ENCODE measurements around the gene TECR. TPM values are rescaled to one million over a fixed set of nuclear protein-coding genes. Genes with fewer than 3 reads are reported as not detected.

The TECR gene
- total RNA-seq, 1 donor from 2014 or later, result 83.0 TPM

DNA sequence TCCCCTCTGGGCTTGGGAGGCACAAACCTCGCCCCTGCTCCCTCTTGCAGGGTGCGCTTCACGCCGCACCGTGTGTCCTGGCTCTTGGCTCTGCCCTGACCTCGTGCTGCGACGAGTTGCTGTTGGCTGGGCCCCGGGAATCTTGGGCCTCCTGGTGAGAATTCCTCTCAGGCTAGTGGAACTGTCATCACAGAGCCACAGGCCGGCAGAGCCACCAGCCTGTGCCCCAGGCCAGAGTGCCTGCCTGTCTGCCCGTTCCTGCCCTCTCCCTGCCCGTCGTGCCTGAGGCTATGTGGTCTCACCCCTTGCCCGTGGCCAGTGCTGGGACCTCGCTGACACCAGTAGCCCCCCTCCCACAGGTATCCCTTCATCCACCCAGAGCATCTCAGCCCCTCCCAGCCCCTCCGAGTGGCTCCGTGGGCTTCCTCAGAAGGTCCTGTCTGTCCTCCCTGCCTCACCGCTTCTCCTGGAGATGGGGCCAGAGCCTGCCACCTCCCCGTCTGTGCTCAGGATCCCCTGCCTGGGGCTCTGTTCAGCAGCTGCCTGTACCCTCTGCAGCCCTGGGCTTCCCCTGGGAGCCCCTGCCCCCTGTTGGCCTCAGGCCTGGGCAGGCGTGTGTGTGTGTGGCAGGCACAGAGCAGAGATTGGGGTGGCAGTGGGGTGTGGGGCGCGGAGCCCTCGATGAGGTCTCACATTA is 29.1 kb downstream of the TECR start:
- Histone ChIP-seq H3K36me3 (ENCODE audit: control insufficient read depth in 3 of 3, insufficient read depth in 3 of 3, low read length in 3 of 3) (peaks cover 0 to 8% (median 2%) of the 10 kb centered on the region in 3 donors), H3K9me3 (ENCODE audit: control insufficient read depth in 3 of 3, low read length in 3 of 3) (no peaks in the 10 kb centered on the region), H3K27me3 (ENCODE audit: control insufficient read depth in 3 of 3, insufficient read depth in 3 of 3, low read length in 3 of 3) (no peaks in the 10 kb centered on the region), H3K9ac (ENCODE audit: low read depth in 1 of 3, low read length in 3 of 3) (peak overlapping the region; percentile 92 to 99 (median 92)), H3K4me3 (ENCODE audit: low read length in 3 of 3) (peak overlapping the region; percentile 77 to 85 (median 82)), H3K27ac (ENCODE audit: low read depth, low read length) (peak overlapping the region; percentile 99), H3K4me1 (ENCODE audit: control insufficient read depth in 3 of 3, insufficient read depth in 3 of 3, low read length in 3 of 3) (peaks cover 56 to 76% (median 71%) of the 10 kb centered on the region in 3 donors)

DNA sequence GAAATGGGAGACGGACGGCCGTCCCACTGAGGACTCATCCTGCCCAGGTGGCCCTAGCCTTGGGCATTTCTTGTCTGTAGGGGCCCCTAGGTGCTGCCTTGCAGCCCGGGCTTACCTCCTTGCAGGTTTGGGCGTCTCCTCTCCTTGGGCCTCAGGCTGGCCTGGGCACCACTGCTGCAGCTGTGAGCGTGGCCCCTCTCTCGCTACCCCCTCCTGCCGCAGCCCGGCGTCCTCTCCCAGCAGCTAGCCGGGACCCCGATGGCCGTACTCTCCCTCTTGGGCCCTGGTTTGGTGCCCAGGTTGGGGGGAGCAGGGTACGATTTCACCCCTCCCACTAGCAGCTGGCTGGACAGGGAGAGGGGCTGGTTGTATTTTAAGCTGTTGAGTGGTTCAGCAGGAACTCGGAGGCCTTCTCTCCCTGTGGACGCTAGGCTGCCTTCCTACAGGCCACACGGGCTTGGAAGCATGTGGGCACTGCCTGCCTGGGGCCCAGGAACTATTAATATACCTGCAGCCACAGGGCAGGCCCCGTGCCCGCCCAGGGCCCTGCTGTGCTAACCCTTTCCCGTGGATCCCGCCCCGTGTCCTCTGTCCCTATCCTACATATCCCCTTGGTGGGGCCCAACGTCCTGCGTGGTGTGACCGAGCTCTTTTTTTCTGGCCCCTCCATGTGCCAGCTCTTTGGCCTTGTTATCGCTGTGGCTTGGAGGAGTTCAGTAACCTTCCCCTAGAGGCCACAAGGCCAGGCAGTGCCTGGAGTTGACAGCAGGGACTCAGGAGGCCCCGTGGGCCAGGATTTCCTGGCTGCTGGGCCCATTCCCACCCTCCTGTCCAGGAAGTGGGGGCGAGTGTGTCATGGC is 30.8 kb downstream of the TECR start:
- Histone ChIP-seq H3K9me3 (ENCODE audit: control insufficient read depth in 3 of 3, low read length in 3 of 3) (no peaks in the 10 kb centered on the region), H3K36me3 (ENCODE audit: control insufficient read depth in 3 of 3, insufficient read depth in 3 of 3, low read length in 3 of 3) (peaks cover 2 to 9% (median 7%) of the 10 kb centered on the region in 3 donors), H3K4me3 (ENCODE audit: low read length in 3 of 3) (peak overlapping the region; percentile 77 to 85 (median 82)), H3K4me1 (ENCODE audit: control insufficient read depth in 3 of 3, insufficient read depth in 3 of 3, low read length in 3 of 3) (peaks cover 49 to 69% (median 63%) of the 10 kb centered on the region in 3 donors), H3K27me3 (ENCODE audit: control insufficient read depth in 3 of 3, insufficient read depth in 3 of 3, low read length in 3 of 3) (no peaks in the 10 kb centered on the region), H3K27ac (ENCODE audit: low read depth, low read length) (peak overlapping the region; percentile 99), H3K9ac (ENCODE audit: low read depth in 1 of 3, low read length in 3 of 3) (peak overlapping the region; percentile 92 to 99 (median 92))

DNA sequence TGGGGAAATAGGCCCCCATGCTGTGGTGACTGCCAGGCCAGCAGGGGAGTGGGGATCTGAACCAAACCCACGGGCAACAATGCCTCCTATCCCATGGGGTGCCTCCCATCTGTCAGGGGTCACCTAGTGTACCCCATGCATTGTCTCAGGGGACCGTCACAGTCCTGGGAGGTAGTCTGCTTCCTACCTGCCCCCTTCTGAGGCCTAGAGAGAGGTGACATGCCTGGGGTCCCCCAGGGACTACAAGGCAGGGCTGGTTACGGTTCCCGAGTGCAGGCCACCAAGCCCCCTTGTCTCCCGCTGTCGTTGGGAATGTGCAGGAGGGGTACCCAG is 31.3 kb downstream of the TECR start:
- H3K27ac ChIP-seq (ENCODE audit: low read depth, low read length), result peak overlapping the region; percentile 99
- H3K9me3 ChIP-seq (ENCODE audit: control insufficient read depth in 3 of 3, low read length in 3 of 3), result no peaks in the 10 kb centered on the region
- H3K4me1 ChIP-seq (ENCODE audit: control insufficient read depth in 3 of 3, insufficient read depth in 3 of 3, low read length in 3 of 3), result peaks cover 46 to 70% (median 61%) of the 10 kb centered on the region in 3 donors
- H3K27me3 ChIP-seq (ENCODE audit: control insufficient read depth in 3 of 3, insufficient read depth in 3 of 3, low read length in 3 of 3), result no peaks in the 10 kb centered on the region
- H3K9ac ChIP-seq (ENCODE audit: low read depth in 1 of 3, low read length in 3 of 3), result peak overlapping the region; percentile 92 to 99 (median 92)
- peak overlapping the region in 2 of 3 donors; percentile 82 to 85 for H3K4me3 ChIP-seq (ENCODE audit: low read length in 3 of 3)
- peaks cover 5 to 12% (median 8%) of the 10 kb centered on the region in 3 donors for H3K36me3 ChIP-seq (ENCODE audit: control insufficient read depth in 3 of 3, insufficient read depth in 3 of 3, low read length in 3 of 3)

DNA sequence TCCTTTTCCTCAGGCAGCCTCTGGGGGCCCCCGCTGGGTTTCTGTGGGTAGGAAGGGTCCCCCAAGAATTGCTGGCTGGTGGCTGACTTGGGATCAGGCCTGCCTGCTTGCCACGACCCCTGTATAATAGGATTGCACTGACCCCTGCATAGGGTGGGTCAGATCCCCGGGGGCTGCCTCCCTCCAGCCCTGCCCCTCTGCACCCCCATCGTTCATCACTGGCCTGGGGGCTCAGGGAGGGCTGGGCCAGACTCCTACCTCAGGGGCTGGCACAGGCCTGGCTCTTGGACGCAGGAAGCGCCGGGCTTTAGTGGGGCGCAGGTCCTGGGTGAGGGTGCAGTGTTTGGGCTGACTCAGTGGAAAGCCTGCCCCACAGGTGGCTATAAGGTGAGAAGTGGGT is 31.9 kb downstream of the TECR start:
- Histone ChIP-seq H3K9ac (ENCODE audit: low read depth in 1 of 3, low read length in 3 of 3) (peak overlapping the region; percentile 92 to 99 (median 92)), H3K9me3 (ENCODE audit: control insufficient read depth in 3 of 3, low read length in 3 of 3) (no peaks in the 10 kb centered on the region), H3K4me1 (ENCODE audit: control insufficient read depth in 3 of 3, insufficient read depth in 3 of 3, low read length in 3 of 3) (peaks cover 40 to 65% (median 56%) of the 10 kb centered on the region in 3 donors), H3K27ac (ENCODE audit: low read depth, low read length) (peak overlapping the region; percentile 99), H3K27me3 (ENCODE audit: control insufficient read depth in 3 of 3, insufficient read depth in 3 of 3, low read length in 3 of 3) (no peaks in the 10 kb centered on the region), H3K4me3 (ENCODE audit: low read length in 3 of 3) (peak overlapping the region; percentile 38 to 85 (median 82)), H3K36me3 (ENCODE audit: control insufficient read depth in 3 of 3, insufficient read depth in 3 of 3, low read length in 3 of 3) (peaks cover 9 to 14% (median 12%) of the 10 kb centered on the region in 3 donors)

DNA sequence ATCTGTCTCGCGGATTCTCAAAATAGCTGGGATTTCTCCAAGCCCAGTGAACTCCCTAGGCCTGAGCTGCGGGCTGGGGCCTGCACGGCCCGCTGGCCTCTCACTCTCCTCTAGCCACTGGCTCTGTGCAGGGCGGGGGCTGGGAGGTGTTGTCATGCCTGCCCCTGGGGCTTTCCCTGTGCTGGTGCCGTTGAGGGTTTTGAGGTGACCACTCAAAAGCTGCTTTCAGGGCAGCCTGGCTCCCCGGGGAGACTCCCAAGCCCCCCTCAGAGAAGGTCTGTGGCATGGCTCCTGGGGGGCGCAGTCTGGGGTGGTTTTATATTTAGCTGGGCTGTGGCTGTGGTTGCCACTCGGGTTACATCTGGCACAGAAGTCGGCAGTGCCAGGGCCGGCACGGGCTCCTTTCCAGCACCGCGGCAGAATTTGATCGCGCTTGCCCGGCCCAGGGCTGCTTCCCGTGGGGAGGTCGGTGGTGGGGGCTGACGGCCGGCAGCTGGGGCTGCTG is 32.5 kb downstream of the TECR start:
- Histone ChIP-seq H3K9me3 (ENCODE audit: control insufficient read depth in 3 of 3, low read length in 3 of 3) (no peaks in the 10 kb centered on the region), H3K4me3 (ENCODE audit: low read length in 3 of 3) (peak overlapping the region; percentile 68 to 82 (median 81)), H3K36me3 (ENCODE audit: control insufficient read depth in 3 of 3, insufficient read depth in 3 of 3, low read length in 3 of 3) (peaks cover 9 to 14% (median 12%) of the 10 kb centered on the region in 3 donors), H3K4me1 (ENCODE audit: control insufficient read depth in 3 of 3, insufficient read depth in 3 of 3, low read length in 3 of 3) (peaks cover 34 to 58% (median 49%) of the 10 kb centered on the region in 3 donors), H3K27ac (ENCODE audit: low read depth, low read length) (peak overlapping the region; percentile 99), H3K27me3 (ENCODE audit: control insufficient read depth in 3 of 3, insufficient read depth in 3 of 3, low read length in 3 of 3) (no peaks in the 10 kb centered on the region), H3K9ac (ENCODE audit: low read depth in 1 of 3, low read length in 3 of 3) (peak overlapping the region; percentile 92 to 99 (median 92))

DNA sequence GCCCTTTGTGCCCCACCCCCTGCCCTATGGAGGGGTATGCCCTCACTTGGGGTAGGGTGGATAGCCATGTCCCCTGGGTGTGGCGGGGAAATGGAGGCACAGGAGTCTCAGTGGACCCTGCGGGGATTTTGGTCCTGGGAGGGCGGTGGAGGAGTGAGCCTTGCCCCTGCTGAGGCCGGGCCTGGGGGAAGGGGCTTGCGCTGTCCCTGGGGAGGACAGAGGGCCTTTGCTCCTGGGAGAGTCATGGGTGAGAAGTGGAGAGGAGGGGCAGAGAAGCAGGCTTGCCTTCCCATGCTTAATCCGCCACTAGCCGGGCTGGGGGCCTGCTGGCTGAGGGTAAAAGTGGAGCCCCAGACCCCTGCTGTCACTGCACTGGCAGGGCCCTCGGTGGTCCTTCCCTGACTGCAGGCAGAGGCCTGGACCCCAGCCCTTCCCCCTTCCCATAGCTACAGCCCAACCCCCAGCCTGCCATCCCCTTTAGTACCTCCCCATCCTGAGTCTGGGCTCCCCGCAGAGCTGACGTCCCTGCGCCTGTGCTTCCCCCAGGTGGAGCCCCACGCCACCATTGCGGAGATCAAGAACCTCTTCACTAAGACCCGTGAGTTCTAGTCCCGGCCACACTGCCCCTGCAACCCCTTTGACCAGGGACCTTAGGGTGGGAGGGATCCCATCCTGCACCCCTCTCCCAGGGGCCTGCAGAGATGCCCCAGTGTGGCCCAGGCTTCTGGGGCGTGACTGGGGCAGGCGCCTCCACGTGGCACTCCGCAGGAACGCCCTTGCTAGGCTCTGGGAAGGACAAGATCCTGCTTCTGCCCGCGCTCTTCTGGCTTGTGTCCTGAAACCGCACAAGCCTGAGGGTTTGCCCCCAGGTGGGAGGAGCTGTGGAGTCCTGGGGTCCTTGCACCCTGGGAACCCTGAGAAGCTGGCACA is 33.5 kb downstream of the TECR start:
- H3K27ac ChIP-seq (ENCODE audit: low read depth, low read length), result peak overlapping the region; percentile 99
- no peaks in the 10 kb centered on the region for H3K27me3 ChIP-seq (ENCODE audit: control insufficient read depth in 3 of 3, insufficient read depth in 3 of 3, low read length in 3 of 3)
- peak overlapping the region; percentile 92 to 99 (median 92) for H3K9ac ChIP-seq (ENCODE audit: low read depth in 1 of 3, low read length in 3 of 3)
- H3K4me1 ChIP-seq (ENCODE audit: control insufficient read depth in 3 of 3, insufficient read depth in 3 of 3, low read length in 3 of 3), result peaks cover 34 to 57% (median 48%) of the 10 kb centered on the region in 3 donors
- peak overlapping the region; percentile 68 to 82 (median 81) for H3K4me3 ChIP-seq (ENCODE audit: low read length in 3 of 3)
- no peaks in the 10 kb centered on the region for H3K9me3 ChIP-seq (ENCODE audit: control insufficient read depth in 3 of 3, low read length in 3 of 3)
- peaks cover 9 to 20% (median 18%) of the 10 kb centered on the region in 3 donors for H3K36me3 ChIP-seq (ENCODE audit: control insufficient read depth in 3 of 3, insufficient read depth in 3 of 3, low read length in 3 of 3)

DNA sequence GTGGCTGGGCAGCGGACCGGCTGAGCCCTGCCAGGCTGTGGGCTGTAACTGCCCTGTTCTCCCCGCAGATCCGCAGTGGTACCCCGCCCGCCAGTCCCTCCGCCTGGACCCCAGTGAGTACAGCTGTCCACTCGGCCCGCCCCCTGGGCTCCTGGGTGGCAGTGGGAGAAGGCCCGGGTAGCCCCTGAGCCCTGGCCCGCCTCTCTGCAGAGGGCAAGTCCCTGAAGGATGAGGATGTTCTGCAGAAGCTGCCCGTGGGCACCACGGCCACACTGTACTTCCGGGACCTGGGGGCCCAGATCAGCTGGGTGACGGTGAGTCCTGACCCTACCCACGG is 34.2 kb downstream of the TECR start:
- Histone ChIP-seq H3K9me3 (ENCODE audit: control insufficient read depth in 3 of 3, low read length in 3 of 3) (no peaks in the 10 kb centered on the region), H3K36me3 (ENCODE audit: control insufficient read depth in 3 of 3, insufficient read depth in 3 of 3, low read length in 3 of 3) (peaks cover 9 to 22% (median 22%) of the 10 kb centered on the region in 3 donors), H3K27me3 (ENCODE audit: control insufficient read depth in 3 of 3, insufficient read depth in 3 of 3, low read length in 3 of 3) (no peaks in the 10 kb centered on the region), H3K9ac (ENCODE audit: low read depth in 1 of 3, low read length in 3 of 3) (peak overlapping the region; percentile 92 to 99 (median 92)), H3K4me3 (ENCODE audit: low read length in 3 of 3) (peak overlapping the region; percentile 68 to 82 (median 81)), H3K27ac (ENCODE audit: low read depth, low read length) (peak overlapping the region; percentile 99), H3K4me1 (ENCODE audit: control insufficient read depth in 3 of 3, insufficient read depth in 3 of 3, low read length in 3 of 3) (peaks cover 38 to 51% (median 44%) of the 10 kb centered on the region in 3 donors)

DNA sequence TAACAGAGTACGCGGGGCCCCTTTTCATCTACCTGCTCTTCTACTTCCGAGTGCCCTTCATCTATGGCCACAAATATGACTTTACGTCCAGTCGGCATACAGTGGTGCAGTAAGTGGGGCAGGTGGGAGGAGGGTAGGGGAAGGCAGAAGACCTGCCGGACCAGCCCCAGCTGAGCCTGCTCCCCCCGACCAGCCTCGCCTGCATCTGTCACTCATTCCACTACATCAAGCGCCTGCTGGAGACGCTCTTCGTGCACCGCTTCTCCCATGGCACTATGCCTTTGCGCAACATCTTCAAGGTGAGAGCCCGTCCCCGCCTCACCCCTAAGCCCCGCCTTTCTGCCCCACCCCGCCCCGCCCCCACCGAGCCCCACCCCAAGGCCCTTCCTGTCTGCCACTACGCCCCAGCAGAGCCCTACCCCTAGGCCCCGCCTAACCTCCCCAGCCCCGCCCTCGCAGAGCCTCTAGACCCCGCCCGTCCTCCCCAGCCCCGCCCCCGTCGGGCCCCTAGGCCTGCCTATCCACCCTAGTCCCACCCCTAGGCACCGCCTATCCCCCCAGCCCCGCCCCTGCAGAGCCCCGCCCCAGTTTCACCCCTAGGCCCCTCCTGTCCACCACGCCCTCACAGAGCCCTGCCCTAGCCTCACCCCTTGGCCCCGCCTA is 34.7 kb downstream of the TECR start:
- Histone ChIP-seq H3K4me3 (ENCODE audit: low read length in 3 of 3) (peak overlapping the region; percentile 68 to 82 (median 81)), H3K9me3 (ENCODE audit: control insufficient read depth in 3 of 3, low read length in 3 of 3) (no peaks in the 10 kb centered on the region), H3K4me1 (ENCODE audit: control insufficient read depth in 3 of 3, insufficient read depth in 3 of 3, low read length in 3 of 3) (peaks cover 39 to 45% (median 40%) of the 10 kb centered on the region in 3 donors), H3K9ac (ENCODE audit: low read depth in 1 of 3, low read length in 3 of 3) (peak overlapping the region; percentile 10 to 99 (median 92)), H3K27me3 (ENCODE audit: control insufficient read depth in 3 of 3, insufficient read depth in 3 of 3, low read length in 3 of 3) (no peaks in the 10 kb centered on the region), H3K27ac (ENCODE audit: low read depth, low read length) (peak overlapping the region; percentile 99), H3K36me3 (ENCODE audit: control insufficient read depth in 3 of 3, insufficient read depth in 3 of 3, low read length in 3 of 3) (peaks cover 15 to 23% (median 22%) of the 10 kb centered on the region in 3 donors)

All from skeletal muscle tissue (tissue), 4 donors.